G401 (cell line): ENCODE data around the gene SIK1. TPM values are rescaled to one million over a fixed set of nuclear protein-coding genes. Genes with fewer than 3 reads are reported as not detected.

Experiments
- DNase-seq: peaks from one replicate; pipeline ENCODE4 v3.0.0-alpha.2; 2015; ENCODE audit warnings: low spot score
- in situ Hi-C: cut with HindIII; loops from 2 replicates; pipeline ENCODE4 v1.10.0; 2016; ENCODE audit warnings: low sequenced_read_pairs, mixed read lengths
- total RNA-seq: library from RNA; depleted of rRNA; stranded (reverse); fragments of >200 nt; shearing (Covaris generic); gene quantifications from 2 replicates; pipeline ENCODE4 v1.2.3, GENCODE V29; 2014; rRNA removed

The SIK1 gene
- total RNA-seq, 1 experiment from 2014 or later: 10.8 TPM

DNA sequence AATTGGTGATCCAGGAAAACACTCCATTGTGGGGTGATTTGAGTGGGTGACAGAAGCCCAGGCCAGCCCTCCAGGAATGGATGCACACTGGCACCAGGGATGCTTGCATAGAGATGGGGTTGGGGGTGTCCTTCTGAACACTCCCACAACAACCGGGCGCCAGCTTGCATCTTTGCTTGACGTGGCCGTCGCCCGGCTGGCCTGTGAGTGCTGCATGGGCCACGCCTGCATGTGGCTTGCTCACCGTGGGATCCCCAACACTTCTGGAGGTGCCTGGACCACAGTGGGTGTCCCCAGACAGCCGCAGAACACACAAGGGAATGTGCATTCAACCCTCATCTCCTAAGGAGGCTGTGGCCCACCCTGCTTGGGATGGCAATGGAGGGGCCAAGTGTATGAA is 55.1 kb downstream of the SIK1 start:
- no peak for DNase-seq
- in situ Hi-C loops: no loop called here

DNA sequence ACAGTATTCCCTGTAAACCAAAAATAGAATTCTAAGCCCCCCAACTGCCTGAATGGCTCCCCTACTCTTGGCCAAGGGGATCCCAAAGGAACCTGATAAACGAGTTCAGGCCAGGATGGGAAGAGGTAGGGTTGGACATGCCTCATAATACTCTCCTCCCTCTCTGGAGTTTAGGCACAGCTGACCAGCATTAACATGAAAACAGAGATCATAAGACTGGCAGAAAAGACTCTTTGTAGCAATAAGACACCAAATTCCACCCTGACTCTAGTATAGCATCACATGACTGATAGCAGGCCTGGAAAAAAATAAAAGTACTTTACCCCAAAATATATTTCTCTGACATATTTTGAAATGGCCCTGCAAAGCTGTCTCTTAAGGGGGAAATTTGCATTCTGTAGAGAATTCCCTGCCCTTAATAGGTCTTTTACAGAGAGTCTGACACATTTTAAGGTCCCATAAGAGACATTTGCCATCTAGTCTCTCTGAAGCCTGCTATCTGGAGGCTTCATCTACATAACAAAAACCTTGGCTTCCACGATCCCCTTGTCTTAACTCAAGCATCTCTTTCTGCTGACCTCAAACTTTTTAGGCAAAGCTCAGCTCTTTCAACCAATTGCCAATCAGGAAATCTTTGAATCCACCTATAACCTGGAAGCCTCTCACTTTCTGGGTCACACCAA is 55.9 kb downstream of the SIK1 start:
- in situ Hi-C loops: no loop called here
- no peak for DNase-seq

DNA sequence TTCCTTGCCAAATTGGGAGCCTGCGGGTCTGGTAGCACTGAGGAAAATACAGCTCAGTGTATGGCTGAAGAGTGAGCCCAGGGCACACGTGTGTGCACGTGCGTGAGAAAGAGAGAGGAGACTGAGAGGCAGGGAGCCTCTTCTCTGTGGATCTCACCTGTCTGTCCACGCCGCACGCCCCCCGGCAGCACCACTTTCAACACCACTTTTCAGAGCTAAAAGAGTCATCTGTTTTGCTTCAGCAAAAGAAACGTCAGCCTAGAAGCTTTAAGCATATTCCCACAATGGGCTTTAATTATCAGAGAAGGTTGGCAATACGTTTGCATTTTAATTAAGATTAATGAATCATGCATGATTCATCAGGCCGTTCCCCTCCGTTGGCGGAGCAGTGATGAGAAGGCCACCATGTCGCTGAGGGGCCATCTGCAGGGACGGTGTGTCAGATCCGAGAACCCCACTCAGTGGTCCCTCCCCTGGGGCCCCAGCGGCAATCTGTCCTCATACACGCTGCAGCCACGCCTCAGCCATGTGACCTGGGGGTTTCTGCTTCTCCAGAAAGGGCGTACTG is 56.8 kb downstream of the SIK1 start:
- DNase-seq: no peak

DNA sequence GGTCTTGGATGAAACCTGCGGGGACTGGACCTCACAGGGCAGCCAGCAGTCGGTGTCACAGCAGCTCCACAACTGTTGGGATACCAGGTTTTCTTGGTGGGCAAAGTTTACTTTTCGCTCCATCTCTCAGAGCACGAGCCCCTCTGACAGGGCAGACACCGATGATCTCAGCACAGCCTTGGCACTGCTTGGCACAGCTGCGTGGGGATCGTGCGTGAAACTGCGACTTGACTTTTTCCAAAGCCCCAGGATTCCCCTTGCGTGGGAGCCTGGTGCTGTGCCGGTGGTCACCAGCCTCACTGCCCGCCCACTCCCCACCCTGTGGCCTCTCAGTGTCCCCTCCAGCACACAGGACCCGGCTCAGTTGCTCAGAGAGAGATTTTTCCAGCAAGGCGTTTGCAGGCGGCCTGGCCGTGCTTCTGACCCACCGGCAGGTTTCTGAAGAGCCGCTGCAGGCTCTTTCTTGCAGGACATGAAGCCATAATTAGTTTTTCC is 57.3 kb downstream of the SIK1 start:
- no peak for DNase-seq
- in situ Hi-C loops: no loop called here

More for the DNA sequence above, 56.8 kb downstream of the SIK1 start:
- in situ Hi-C loops: no loop called here

DNA sequence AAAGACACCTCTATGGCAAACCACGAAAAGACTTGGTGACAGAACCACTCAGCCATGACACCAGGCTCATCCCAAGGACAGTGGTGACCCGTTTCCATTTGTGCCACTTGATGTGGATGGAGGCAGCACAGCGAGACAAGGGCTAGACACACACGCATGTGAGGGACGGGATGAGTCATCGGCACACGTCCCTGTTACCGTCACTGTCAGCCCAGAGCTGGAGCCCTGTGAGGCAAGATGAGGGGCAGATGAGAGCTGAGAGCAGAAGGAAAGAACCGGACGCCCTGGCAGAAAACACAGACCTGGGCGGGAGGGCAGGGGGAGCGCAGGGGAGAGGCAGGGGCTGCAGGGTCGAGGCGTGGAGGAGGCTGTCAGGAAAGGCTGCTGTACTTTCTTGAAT is 57.8 kb downstream of the SIK1 start:
- in situ Hi-C loops: no loop called here
- no peak for DNase-seq

DNA sequence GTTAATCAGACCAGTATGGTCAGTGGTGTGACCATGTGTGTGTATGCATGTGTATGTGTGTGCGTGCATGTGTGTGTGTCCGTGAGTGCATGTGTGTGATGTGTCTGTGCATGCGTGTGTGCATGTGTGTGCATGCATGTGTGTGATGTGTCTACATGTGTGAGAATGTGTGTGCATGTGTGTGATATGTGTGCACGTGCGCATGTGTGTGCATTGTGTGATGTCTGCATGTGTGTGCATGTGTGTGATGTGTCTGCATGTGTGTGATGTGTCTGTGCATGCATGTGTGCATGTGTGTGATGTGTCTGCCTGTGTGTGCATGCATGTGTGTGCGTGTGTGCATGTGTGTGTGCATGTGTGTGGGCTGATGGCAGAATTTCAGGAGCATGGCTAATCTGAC is 58.2 kb downstream of the SIK1 start:
- no peak for DNase-seq
- in situ Hi-C loops: no loop called here

GRCh38 chr21:43367859-43368258 is 59.1 kb downstream of the SIK1 start:
- no peak for DNase-seq
- in situ Hi-C loops: no loop called here

DNA sequence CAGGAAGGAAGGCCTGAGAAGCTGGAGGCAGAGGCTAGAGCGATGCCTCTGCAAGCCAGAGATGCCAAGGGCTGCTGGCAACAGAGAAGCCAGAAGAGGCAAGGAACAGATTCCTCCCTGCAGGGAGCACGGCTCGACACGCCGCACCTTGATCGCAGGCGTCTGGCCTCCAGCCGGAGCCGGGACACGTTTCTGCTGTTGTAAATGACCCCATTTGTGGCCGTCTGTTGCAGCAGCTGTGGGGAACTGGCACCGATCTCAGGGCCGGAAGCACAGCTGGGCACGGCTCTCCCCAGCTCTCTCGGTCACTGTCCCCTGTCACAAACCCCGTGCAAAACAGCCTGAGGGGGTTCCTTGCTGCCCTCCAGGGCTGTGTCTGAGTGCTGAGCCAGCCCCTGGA is 59.6 kb downstream of the SIK1 start:
- DNase-seq: peak; percentile 76
- in situ Hi-C loops: no loop called here

DNA sequence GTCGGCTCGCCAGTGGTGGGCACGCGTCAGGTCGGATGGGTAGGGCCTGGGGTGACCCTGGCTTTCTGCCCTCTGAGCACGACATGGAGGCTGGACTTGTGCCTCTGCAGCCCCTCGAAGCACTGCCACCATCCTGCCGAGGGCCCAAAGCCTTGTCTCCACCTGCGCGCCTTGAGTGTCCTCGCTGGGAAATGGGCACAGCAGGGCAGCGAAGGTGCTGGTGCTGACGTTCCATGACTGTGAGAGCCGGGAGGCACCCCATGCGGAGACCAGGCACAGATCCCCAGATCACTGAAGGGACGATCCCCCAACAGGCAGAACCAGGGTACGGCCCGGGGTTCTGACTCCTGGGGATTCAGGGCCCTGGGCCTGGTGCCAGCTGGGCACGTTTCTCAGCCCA is 60.3 kb downstream of the SIK1 start:
- DNase-seq: no peak
- in situ Hi-C loops: no loop called here

DNA sequence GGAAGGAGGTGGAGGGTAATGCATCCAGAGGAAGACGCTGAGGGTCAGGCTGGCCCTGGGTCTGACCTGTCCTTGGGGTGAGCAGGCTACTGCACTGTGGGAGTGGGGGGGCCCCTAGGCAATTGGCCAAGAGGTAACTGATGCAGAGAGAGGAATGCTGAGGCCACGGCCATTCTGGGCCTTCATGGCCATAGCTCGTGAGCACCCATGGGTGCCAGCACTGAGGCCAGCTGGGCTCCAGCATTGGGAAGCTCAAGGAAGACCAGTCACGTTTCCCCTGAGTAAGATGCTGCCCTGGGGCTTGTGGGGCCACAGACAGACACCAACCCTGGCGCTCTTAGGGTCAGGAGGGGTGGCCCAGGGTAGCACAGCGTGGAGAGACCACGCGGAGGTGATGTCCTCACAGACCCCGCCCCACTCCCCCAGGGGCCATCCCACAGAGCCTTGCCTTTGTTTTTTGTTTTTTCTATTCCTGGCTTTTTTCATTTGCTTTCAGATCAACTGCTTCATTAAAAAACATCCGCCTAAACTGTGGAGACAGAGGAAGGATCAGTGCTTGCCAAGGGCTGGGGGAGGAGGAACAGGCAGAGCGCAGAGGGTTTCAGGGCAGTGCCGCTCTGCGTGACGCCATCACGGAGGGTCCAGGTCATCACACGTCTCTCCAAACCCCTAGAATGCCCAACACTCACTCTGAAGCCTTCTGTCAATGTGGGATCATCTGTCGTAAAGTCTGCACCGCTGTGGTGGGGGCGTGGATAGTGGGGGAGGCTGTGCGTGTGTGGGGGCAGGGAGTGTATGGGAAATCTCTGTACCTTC is 61.1 kb downstream of the SIK1 start:
- in situ Hi-C loops: no loop called here
- DNase-seq: no peak

DNA sequence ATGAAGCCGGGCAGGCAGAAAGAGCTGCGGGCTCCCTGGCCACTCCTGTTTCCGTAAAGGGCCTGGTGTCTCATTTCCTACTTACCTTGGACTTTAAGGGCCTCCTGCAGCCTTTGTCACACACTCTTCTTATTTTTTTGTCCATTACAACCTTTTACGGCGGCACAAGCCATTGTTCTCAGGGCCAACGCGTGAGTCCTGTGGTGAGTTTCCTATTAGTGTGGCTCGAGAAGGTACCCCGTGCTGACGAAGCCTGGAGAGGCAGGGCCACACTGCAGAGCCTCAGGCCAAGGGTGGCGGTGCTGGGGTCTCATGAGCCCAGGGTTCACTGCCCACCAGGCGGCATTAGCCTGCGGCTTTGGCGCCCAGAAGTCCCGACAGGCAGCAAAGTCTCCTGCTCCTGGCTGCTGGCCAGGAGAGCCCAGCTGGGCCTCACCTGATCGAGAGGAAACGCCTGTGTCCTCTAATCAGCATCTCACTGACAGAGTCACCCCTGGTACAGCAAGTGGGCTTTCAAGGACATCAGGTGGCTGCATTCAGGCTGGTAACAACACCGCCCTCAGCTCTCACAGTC is 62.0 kb downstream of the SIK1 start:
- DNase-seq: no peak
- in situ Hi-C loops: no loop called here

Other genes starting within 250 kb of the SIK1 start
- 5.3 and 9.1 TPM in 2 replicates for gene HSF2BP, start 232.4 kb upstream of the SIK1 start, total RNA-seq
- 34.0 and 40.5 TPM in 2 replicates for gene RRP1B, start 232.4 kb upstream of the SIK1 start, total RNA-seq